SK-N-SH treated with all-trans-retinoic acid at 6 μM for 48 hours (cell line): ENCODE results near the gene UGT2B11.
"Not testable (repeated sequence)": the region's sequence is repeated elsewhere in the genome, so short reads cannot be mapped to it uniquely, and the experiment has no call there.

Experiments
- BACH2 ChIP-seq: fragments of 250-450 bp; sonication (Bioruptor Pico); IDR thresholded peaks from 2 replicates; pipeline ENCODE4 v1.9.0; 2021; ENCODE audit warnings: mild to moderate bottlenecking, borderline replicate concordance
- CSDC2 ChIP-seq: fragments of 250-450 bp; sonication (Bioruptor Pico); IDR thresholded peaks from 2 replicates; pipeline ENCODE4 v1.5.0; 2020; ENCODE audit warnings: mild to moderate bottlenecking, moderate library complexity
- PATZ1 ChIP-seq: fragments of 250-450 bp; sonication (Bioruptor Pico); IDR thresholded peaks from 2 replicates; pipeline ENCODE4 v1.8.0; 2020; ENCODE audit warnings: mild to moderate bottlenecking, moderate library complexity, borderline replicate concordance
- TCF4 ChIP-seq: fragments of 250-450 bp; sonication (Bioruptor Pico); IDR thresholded peaks from 2 replicates; pipeline ENCODE4 v1.8.0; 2021; ENCODE audit warnings: mild to moderate bottlenecking, moderate library complexity, borderline replicate concordance
- ZC3H10 ChIP-seq: fragments of 250-450 bp; sonication (Bioruptor Pico); IDR thresholded peaks from 2 replicates; pipeline ENCODE4 v1.5.1; 2021; ENCODE audit warnings: mild to moderate bottlenecking, moderate library complexity
- ZFP30 ChIP-seq: fragments of 450-650 bp; formaldehyde crosslinking; IDR thresholded peaks from 2 replicates; pipeline ENCODE4 v1.5.0; 2022; ENCODE audit warnings: mild to moderate bottlenecking, moderate library complexity
- ZNF70 ChIP-seq: fragments of 450-650 bp; formaldehyde crosslinking; IDR thresholded peaks from 2 replicates; pipeline ENCODE4 v1.5.0; 2020; ENCODE audit warnings: mild to moderate bottlenecking, moderate library complexity
- ZNF8 ChIP-seq: fragments of 450-650 bp; formaldehyde crosslinking; IDR thresholded peaks from 2 replicates; pipeline ENCODE4 v1.5.0; 2020; ENCODE audit warnings: mild to moderate bottlenecking, moderate library complexity
- TF ChIP-seq, protein P1 (sequence below): fragments of 250-450 bp; sonication (Bioruptor Pico); IDR thresholded peaks from 2 replicates; pipeline ENCODE4 v1.5.0; 2020; ENCODE audit warnings: mild to moderate bottlenecking, moderate library complexity

DNA sequence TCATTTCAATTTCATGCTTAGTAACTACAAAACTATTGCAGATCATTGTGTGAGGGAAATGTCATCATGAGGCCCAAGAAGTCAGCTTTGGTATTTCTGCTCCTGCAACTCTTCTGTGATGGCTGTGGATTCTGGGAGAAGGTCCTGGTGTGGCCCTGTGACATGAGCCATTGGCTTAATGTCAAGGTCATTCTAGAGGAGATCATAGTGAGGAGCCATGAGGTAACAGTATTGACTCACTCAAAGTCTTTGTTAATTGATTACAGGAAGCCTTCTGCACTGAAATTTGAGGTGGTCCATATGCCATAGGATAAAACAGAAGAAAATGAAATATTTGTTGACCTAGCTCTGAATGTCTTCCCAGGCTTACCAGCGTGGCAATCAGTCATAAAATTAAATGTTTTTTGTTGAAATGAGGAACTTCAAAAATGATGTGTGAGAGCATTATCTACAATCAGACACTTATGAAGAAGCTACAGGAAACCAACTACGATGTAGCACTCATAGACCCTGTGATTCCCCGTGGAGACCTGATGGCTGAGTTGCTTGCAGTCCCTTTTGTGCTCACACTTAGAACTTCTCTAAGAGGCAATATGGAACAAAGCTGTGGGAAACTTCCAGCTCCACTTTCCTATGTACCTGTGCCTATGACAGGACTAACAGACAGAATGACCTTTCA, 28.2 kb upstream of the UGT2B11 start:
- TF ChIP-seq BACH2 (CRISPR knock-in tag); TCF4; ZC3H10 (CRISPR knock-in tag); ZNF70 (CRISPR knock-in tag); ZFP30 (CRISPR knock-in tag); ZNF8; PATZ1; CSDC2 (CRISPR knock-in tag): not testable (repeated sequence)
- TF ChIP-seq, protein P1, sequence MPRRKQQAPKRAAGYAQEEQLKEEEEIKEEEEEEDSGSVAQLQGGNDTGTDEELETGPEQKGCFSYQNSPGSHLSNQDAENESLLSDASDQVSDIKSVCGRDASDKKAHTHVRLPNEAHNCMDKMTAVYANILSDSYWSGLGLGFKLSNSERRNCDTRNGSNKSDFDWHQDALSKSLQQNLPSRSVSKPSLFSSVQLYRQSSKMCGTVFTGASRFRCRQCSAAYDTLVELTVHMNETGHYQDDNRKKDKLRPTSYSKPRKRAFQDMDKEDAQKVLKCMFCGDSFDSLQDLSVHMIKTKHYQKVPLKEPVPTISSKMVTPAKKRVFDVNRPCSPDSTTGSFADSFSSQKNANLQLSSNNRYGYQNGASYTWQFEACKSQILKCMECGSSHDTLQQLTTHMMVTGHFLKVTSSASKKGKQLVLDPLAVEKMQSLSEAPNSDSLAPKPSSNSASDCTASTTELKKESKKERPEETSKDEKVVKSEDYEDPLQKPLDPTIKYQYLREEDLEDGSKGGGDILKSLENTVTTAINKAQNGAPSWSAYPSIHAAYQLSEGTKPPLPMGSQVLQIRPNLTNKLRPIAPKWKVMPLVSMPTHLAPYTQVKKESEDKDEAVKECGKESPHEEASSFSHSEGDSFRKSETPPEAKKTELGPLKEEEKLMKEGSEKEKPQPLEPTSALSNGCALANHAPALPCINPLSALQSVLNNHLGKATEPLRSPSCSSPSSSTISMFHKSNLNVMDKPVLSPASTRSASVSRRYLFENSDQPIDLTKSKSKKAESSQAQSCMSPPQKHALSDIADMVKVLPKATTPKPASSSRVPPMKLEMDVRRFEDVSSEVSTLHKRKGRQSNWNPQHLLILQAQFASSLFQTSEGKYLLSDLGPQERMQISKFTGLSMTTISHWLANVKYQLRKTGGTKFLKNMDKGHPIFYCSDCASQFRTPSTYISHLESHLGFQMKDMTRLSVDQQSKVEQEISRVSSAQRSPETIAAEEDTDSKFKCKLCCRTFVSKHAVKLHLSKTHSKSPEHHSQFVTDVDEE (CRISPR knock-in tag) = not testable (repeated sequence)
